Stimulated activated CD4-positive, alpha-beta T cell treated with anti-CD3 and anti-CD28 coated beads, Interleukin-4, amount 100 ng/mL, for 24 hours (primary cell): ENCODE measurements around the gene SLC6A19.
"Not testable (repeated sequence)": the region's sequence is repeated elsewhere in the genome, so short reads cannot be mapped to it uniquely, and the experiment has no call there.

Experiments
- DNase-seq: peaks from one replicate; pipeline ENCODE4 v3.0.0-alpha.2; 2020

The SLC6A19 gene

DNA sequence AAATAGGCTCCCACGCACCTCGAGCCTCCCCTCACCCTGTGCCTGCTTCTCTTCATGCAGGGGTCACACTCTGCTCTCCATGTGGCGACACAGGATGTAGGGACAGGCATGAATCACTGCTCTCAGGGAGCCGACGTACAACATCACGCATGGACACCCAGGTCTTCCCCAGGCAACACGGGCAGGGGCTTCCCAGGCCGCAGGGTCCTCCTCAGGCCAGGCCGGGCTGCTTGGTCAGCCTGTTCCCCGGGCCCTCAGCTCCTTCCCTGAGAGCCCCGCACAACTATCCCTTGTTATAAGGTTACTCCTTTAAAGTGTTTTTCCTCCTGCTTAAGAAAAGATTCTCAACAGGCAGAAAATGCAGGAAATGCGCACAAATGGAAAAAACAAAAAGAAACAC lies 24.8 kb downstream of the SLC6A19 start:
- no peak for DNase-seq

DNA sequence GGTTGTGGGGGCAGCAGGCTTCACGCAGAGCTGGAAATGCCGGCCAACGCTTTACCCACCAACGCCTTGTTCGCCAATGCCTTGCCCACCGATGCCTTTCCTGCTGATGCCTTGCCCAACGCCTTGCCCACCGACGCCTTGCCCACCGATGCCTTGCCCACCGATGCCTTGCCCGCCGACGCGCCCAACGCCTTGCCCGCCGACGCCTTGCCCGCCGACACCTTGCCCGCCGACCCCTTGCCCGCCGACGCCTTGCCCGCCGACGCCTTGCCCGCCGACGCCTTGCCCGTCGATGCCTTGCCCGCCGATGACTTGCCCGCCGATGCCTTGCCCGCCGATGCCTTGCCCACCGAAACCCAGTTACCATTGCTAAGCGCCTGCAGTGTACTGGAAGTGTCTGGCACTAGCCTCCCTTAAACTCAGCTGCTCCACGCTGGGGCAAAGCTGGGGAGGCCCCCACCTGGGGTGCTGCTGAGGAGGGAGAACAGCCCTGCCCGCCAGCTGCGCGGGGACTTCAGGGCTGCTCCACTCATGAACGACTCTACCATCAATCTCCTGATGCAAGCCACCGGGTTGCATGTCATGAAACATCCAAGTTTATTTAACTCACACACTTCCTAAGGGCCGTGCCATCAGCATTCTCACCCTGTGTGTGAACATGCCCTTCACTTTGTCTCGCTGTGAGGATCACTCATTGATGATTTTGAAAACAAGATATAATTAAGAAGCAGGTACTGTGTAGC lies 25.6 kb downstream of the SLC6A19 start:
- no peak for DNase-seq

DNA sequence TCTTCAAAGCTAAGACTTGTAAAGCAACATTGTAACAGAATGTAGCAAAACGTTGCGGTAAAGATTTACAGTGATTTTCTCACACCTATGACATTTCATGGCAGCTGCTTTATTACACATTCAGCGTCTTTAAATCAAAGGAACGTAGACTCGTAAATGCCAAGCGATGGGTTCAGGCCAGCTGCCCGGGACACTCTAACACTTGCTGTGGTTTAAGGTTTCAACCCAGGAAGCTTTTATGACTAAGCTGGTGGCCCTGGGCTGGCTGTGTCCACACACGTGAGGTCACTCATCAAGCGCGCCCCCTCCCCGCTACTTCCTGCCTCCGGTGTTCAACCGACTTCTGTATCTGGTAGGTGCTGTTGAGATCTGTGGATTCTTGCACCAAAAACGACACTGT lies 26.3 kb downstream of the SLC6A19 start:
- DNase-seq, result no peak

DNA sequence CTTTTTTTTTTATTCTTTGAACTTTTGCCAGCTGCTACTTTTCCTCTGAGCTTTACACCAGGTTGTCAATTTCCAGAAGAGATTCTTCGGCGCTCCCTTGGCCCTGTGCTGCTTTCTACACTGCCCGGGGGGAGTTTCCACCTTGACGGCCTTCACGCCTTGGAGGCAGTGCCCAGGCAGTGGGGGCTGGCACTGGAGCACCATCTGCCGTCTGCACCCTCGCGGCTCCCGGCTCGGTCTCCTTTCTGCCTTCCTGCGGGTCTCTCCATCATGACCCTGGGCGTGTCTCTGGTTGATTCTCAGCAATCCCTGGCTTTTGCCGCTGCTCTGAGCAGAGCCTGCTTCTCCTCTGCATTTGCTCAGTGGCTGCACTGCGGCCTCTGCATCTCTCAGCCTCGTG lies 26.7 kb downstream of the SLC6A19 start:
- no peak for DNase-seq

DNA sequence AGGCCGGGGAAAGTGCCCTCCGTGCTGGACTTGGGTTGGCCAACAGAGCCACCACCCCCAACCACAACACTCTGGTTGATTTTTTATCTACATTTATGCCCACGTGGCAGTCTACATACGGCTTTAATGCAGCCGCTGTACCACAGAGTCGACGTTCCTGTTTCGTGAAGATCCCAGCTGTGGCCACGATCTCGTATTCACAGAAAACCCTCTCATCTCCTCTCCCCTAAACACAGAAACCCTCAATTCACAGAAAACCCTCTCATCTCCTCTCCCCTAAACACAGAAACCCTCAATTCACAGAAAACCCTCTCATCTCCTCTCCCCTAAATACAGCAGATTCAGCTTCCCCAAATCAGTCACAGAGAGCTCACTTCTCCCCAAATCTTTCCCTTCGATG lies 27.6 kb downstream of the SLC6A19 start:
- not testable (repeated sequence) for DNase-seq

DNA sequence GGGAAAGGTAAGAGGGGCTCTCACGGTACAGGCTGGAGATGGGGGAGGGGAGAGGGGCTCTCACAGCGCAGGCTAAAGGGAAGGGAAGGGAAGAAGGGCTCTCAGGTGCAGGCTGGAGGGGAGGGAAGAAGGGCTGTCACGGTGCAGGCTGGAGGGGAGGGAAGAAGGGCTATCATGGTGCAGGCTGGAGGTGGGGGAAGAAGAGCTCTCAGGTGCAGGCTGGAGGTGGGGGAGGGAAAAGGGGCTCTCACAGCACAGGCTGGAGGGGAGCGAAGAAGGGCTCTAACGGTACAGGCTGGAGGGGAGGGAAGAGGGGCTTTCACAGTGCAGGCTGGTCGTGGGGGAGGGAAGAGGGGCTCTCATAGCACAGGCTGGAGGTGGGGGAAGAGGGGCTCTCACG lies 28.4 kb downstream of the SLC6A19 start:
- no peak for DNase-seq

DNA sequence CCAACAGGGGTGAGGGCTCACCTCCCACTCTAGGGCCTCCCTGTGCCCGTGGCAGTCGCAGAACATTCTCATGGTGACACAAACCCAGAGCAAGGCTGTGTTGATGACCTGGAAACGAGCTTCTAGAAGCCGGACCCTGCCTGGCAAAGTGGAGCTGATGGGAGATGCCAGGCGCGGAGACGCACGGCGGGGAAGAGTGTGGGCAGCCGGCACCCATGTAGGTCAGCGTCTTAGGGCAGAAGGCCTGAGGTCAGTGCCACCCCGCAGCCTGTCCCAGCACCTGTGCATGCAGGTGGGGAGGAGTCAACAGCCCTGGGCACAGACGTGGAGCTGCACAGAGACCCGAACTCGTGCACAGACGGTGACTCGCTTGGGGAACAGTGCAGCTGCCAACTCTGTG lies 29.2 kb downstream of the SLC6A19 start:
- no peak for DNase-seq

DNA sequence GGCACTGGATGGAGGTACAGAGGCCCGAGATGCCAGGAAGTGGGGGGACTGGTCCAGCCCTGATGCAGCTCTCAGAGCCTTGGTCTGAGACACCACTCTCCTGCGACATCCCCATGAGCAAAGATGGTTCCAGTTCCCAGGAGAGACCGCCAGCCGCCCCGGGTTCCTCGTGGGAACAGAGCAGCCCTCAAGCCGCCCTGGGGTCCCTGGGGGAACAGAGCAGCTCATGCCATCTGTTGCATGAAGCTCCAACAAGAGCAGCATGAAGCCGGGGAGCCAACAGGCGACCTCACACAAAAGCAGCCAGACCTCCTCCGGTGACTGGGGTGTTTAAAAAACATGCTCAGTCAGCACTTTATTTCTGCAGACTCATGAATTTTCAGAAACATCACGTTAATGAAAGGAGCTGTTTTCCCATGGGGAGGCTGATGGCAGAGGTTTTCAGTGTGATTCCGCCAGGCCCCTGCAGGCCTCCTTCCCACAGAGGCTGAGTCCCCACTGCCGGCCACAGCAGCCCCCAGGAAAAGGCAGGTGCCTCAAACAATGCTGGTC lies 30.0 kb downstream of the SLC6A19 start:
- no peak for DNase-seq

DNA sequence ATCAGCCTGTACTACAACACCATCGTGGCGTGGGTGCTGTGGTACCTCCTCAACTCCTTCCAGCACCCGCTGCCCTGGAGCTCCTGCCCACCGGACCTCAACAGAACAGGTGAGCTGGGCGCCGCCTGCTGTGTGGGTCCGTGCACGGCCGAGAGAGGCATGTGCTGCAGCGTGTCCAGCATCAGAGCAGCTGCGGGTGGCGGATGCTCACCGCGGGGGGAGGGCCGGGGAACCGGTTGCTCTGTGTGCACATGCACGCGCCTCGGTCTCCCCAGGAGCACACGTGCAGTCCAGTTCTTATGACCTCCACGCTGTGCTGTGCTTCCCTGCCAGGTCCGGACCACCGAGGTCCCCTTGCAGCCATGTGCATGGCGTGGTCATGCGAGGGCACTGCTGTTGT lies 31.4 kb downstream of the SLC6A19 start:
- no peak for DNase-seq

DNA sequence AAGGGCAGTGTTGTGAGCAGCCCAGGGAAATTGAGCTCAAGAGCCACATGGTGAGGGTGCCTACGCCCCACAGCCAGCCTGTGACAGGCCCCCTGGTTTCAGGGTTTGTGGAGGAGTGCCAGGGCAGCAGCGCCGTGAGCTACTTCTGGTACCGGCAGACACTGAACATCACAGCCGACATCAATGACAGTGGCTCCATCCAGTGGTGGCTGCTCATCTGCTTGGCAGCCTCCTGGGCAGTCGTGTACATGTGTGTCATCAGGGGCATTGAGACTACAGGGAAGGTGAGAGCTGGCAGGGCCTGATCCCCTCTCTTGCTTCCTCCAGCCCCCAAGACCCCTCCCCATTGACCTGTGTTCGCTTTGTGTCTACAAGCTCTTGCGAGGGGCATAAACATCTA lies 34.0 kb downstream of the SLC6A19 start:
- no peak for DNase-seq

DNA sequence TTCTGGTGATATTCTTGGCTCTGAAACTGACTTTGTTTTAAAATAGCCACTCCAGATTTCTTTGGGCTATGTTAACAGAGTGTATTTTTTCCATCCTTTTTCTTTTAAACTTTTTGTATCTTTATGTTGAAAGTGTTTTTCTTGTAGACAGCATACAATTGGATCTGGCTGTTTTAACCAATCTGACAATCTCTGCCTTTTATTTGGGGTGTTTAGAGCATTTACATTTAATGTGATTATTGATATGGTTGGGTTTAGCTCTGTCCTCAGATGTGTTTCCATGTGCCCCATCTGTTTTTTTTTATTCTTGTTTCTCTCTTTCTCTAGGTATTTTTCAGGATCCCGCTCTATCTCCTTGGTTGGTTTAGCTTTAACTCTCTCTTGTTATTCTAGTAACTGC lies 34.4 kb downstream of the SLC6A19 start:
- no peak for DNase-seq

DNA sequence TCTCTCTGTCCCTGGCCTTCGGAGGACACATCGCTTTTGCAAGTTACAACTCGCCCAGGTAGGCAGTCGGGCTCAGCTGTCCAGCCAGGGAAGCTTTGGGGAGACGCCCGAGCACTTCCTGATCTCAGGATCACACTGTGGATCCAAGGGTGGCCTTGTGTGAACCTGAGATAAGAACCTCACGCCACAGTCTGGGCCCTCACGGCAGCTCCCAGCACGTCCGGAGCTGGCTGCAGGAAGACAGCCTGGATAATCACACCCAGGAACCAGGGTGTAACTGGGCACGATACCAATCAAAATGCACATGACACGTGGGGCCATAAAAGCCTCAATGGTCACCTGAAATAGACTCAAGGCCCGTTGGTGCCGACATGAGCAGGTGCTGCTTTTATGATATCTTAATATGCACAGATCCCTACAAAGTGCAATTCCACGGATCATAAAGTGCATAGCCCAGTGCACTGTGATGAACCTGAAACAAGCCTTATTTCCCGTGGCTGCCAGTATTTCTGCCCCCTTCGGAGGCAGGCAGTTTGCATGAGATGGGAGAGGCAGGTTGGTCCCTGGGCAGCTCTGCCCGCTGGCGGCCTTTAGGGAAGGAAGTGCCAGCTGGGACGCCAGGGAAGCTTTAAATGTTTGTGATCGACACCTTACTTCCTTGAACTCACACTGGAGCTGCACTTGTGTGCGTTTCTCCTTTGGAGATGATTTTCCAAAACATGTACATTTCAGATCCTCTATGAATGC lies 38.3 kb downstream of the SLC6A19 start:
- DNase-seq, result no peak

DNA sequence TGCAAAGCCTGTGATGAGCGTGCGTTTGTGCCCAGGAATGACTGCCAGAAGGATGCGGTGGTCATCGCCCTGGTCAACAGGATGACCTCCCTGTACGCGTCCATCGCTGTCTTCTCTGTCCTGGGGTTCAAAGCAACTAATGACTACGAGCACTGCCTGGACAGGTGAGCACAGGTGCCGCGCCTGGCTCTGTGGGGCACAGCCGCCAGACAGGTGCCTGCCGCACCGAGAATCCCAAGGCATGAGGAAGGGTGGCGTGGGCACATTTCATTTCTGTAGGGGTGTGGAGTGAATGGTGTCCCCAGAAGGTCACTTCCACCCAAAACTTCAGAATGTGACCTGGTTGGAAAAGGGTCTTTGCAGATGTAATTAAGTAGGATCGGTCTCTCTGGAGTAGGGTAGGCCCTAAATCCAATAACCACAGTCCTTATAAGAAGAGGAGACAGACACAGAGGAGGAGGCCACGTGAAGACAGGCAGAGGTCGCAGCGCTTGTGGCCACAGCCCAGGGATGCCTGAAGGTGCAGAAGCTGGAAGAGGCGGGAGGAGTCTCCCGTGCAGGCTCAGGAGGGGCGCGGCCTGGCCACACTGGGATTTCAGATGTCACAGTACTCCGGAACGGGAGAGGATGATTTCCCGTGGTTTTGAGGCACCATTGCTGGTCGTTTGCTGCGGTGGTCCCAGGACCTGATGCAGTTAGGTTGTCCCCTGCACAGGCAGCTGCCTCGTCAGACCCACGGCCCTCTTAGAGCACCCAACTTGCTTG lies 39.3 kb downstream of the SLC6A19 start:
- no peak for DNase-seq

DNA sequence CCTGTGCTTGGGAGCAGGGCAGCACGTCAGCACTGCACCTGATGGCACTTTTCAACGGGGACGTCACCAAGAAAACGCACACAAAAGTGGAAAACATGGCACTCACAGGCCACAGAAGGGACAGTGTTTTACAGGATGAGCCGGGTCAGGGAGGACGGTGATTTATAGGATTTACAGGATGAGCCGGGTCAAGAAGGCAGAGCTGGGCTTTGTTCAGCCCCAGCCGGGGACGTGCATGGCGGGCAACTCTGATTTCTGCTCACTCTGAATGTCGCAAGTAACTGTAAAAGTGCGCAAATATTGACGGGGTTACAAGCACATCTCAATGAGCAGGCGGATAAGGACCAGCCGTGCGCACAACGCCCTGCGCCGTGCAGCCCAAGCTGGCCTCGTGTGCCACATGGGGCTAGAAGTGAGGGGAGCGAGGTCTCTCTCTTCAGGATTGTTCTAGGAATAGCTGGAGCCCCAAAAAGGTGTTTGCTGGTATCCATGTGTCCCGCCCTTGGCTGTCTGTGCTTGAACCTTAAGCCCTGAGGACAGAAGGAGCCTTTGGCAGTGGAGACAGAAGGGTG lies 40.2 kb downstream of the SLC6A19 start:
- DNase-seq, result no peak

DNA sequence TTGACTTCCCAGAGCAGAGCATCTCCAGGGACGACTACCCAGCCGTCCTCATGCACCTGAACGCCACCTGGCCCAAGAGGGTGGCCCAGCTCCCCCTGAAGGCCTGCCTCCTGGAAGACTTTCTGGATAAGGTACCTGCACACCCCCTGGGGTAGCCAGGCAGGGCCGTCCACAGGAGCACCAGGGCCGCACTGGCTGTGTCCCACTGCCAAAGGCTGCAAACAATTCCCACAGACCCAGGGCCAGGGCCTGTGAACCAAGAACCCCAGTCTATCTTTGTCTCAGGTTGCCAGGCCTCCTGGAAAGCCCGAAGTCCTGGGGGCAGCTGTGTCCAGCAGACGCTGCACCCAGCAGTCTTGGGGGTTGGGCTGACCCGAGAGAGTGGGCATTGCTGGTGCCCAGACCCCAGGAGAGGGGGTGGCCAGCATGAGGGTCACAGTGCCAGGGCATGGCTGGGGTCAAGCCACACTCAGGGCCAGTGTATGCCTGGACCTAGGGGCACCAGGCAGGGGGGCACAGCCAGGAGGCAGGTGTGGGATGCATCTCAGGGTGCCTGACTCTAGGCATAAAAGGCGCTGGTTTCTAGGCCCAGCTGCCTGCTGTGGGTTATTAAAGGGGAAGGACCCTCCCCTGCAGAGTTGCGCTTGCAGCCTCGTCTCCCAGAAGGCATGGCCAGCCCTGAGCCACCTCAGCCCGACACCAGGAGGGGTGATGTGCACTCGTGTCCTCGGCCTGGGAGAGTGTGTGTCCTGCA lies 41.5 kb downstream of the SLC6A19 start:
- no peak for DNase-seq

DNA sequence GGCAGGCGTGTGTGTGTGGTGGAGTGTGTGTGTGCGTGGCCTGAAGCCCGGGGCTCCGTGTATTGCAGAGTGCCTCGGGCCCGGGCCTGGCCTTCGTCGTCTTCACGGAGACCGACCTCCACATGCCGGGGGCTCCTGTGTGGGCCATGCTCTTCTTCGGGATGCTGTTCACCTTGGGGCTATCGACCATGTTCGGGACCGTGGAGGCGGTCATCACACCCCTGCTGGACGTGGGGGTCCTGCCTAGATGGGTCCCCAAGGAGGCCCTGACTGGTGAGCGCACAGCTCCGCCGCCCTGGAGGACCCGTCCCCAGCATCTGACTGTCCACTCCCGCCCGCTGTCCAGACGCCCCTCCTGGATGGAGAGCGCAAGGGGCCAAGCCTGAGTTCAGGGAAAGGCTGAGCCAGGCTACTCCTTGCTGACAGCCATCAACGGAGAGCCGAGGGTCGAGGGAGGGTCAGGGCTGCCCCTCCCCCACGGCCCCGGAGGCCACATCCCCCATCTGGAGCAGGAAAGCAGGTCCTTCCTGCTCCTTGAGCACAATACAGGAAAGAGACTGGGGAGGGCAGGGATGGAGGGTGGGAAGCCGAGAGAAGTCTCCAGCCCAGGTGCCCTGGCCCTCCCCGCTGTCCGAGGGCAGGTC lies 42.2 kb downstream of the SLC6A19 start:
- DNase-seq, result no peak

DNA sequence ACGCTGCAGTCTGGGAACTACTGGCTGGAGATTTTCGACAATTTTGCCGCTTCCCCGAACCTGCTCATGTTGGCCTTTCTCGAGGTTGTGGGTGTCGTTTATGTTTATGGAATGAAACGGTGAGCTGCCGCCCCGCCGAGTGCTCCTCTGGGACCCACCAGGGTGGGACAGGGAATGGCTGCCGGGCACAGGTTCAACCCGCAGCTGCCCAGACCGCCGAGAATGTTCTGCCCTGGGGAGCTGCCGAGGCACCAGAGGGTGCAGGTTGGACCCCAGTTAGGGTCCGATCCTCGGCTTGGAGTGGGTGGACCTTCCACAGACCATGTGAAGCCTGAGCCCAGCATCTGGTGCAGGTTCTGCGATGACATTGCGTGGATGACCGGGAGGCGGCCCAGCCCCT lies 42.9 kb downstream of the SLC6A19 start:
- no peak for DNase-seq

DNA sequence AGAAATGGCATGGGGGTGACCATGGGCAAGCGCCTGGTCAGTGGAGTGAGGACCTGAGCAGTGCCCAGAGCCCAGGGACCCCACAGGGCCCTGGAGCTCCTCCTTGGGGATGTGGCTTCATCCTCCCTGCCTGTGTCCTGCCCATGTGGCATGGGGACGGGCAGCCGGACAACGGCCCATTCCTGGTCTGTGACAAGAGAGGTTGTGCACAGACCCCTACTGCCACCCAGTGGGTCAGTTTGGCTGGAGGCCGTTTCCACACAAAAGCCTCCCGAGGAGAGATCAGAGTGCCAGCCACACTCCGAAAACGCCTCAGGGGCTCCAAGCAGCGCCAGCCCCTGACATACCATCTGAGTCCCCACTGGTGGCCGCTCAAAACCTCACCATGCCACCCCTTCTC lies 43.6 kb downstream of the SLC6A19 start:
- no peak for DNase-seq

DNA sequence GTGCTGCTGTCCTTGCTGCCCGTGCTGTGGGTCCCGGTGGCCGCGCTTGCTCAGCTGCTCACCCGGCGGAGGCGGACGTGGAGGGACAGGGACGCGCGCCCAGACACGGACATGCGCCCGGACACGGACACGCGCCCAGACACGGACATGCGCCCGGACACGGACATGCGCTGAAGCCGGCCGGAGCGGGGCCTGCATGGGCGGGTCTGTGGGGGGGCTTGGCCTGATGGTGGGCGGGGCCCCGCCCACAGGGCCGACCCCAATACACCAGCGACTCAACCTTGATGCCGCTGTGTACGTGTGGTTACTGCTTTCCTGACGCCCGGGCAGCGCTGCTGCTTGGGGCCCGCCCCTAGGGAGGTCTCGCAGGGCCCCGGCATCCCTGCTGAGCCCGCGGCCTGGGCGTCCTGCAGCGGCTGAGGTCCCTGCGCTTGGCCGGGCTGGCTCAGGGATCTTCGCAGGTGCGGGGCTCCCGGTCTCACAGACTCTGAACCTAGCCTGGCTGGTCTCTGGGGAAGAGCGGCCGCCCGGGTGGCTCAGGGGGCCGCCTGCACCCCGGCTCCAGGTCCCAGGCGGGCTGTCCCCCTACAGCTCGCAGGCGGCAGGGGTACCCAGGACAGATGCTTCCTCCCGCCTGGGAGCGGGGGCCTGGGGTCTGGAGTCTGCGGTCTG lies 44.6 kb downstream of the SLC6A19 start:
- DNase-seq, result no peak

DNA sequence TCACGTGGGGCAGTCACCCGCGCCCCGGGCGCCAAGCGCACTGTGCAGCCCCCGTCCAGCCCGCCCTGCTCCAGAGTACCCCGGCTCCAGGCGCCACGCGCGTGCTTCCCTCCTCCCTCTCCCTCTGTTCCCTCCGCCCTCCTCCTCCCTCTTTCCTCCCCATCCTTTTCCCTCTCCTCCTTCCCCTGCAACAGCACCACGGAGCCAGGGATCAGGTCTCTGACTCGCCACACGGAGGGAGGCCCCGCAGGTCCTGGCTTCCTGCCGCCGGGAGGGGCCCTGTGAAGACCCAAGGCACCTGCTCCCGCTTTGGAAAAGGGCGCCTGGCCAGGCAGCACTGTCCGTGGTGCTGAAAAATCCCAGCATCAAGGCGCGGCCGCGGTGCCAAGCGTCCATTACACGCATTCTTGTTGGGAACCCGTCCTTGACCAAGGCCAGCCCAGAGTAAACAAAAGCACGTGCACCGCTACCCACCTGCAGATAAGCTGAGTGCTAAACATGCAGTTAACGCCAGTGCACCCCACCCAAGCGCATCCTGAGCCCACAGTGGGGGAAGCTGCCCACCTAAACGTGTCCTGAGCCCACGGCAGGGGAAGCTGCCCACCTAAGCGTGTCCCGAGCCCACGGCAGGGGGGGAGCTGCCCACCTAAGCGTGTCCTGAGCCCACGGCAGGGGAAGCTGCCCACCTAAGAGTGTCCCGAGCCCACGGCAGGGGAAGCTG lies 45.5 kb downstream of the SLC6A19 start:
- DNase-seq, result no peak

DNA sequence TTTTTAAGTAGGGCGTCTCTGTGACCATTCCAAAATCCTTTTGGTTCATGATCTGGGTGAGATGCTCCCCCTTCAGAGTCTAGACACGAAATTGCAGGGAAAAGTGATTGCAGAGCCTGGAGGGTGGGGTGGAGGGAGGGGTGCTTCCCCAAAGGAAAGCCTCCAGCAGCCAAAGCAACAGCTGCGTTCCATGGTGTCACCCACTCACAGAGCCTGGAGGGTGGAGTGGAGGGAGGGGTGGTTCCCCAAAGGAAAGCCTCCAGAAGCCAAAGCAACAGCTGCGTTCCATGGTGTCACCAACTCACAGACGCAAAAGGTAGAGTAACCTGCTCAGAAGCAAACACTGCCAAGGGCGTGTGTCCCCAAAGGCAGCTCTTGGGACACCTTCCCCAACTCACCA lies 46.4 kb downstream of the SLC6A19 start:
- DNase-seq, result no peak
